KMS-11 (cell line): Measurements from ENCODE around the gene ANXA9.

ENCODE experiments used
- H2AFZ ChIP-seq: fragments of 200-600 bp; sonication (generic); 2 replicates; pipeline ENCODE4 v1.6.1; 2016; ENCODE audit warnings: antibody characterized with exemption, mixed run types, low read depth
- H3K27ac ChIP-seq: fragments of 200-600 bp; sonication (generic); 2 replicates; pipeline ENCODE4 v1.6.1; 2016; ENCODE audit warnings: mild to moderate bottlenecking, mixed run types
- H3K27me3 ChIP-seq: fragments of 200-600 bp; sonication (generic); 2 replicates; pipeline ENCODE4 v1.6.1; 2017; ENCODE audit warnings: mild to moderate bottlenecking, low read depth, mixed run types, moderate library complexity; ENCODE audit not compliant: insufficient read depth
- H3K36me3 ChIP-seq: fragments of 200-600 bp; sonication (generic); 2 replicates; pipeline ENCODE4 v1.6.1; 2017; ENCODE audit warnings: mild to moderate bottlenecking, mixed run types; ENCODE audit not compliant: insufficient read depth
- H3K4me1 ChIP-seq: fragments of 200-600 bp; sonication (generic); 2 replicates; pipeline ENCODE4 v1.6.1; 2016; ENCODE audit warnings: mild to moderate bottlenecking, low read depth, mixed run types; ENCODE audit not compliant: poor library complexity, severe bottlenecking
- H3K4me2 ChIP-seq: fragments of 200-600 bp; sonication (generic); 2 replicates; pipeline ENCODE4 v1.7.0; 2016; ENCODE audit warnings: mild to moderate bottlenecking, mixed run types
- H3K4me3 ChIP-seq: fragments of 200-600 bp; sonication (generic); IDR thresholded peaks from 2 replicates; pipeline ENCODE4 v1.6.1; 2017; ENCODE audit warnings: low read depth, low read length, mixed read lengths; ENCODE audit not compliant: insufficient read depth
- H3K79me2 ChIP-seq: fragments of 200-600 bp; sonication (generic); 2 replicates; pipeline ENCODE4 v1.6.1; 2016; ENCODE audit warnings: low read depth, mixed run types; ENCODE audit not compliant: insufficient read depth
- H3K9ac ChIP-seq: fragments of 200-600 bp; sonication (generic); 2 replicates; pipeline ENCODE4 v1.6.1; 2016; ENCODE audit warnings: mild to moderate bottlenecking, mixed run types
- H4K20me1 ChIP-seq: fragments of 200-600 bp; sonication (generic); 2 replicates; pipeline ENCODE4 v1.6.1; 2016; ENCODE audit warnings: mild to moderate bottlenecking, mixed run types; ENCODE audit not compliant: insufficient read depth
- TF ChIP-seq, protein P1 (sequence below): fragments of 200-600 bp; sonication (generic); conservative IDR thresholded peaks from 2 replicates; pipeline ENCODE4 v1.6.1; 2017; ENCODE audit warnings: low read depth, mild to moderate bottlenecking, antibody characterized with exemption, low read length, moderate library complexity, mixed read lengths

ANXA9 gene

DNA sequence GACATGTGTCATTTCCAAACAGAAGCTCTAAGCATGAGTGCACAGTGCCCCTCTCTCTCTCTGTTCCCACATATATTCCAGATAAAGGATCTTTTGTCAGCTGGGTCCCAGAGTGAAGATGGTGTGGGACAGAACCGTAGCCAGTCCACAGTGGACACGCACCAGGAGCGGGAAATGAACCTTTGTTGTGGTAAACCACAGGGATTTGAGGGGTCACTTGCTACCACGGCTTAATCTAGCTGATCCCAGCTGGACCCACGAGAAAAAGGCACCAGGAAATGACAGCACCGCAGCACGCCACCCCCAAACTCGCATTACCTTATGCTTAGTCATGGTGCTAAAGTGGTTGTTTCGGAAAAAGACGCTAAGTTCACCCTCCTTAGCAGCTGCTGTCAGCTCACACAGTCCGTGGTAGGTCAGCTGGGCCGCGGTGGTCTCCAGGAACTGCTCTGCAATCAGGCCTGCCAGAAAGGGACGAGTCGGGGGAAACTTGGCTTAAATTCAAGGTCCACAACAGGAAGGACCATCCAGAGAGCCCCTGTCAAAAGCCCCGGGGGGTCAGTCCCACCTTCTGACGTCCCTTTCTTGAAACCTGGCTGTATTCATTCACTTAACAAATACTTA, 17.1 kb downstream of the ANXA9 start:
- TF ChIP-seq, protein P1, sequence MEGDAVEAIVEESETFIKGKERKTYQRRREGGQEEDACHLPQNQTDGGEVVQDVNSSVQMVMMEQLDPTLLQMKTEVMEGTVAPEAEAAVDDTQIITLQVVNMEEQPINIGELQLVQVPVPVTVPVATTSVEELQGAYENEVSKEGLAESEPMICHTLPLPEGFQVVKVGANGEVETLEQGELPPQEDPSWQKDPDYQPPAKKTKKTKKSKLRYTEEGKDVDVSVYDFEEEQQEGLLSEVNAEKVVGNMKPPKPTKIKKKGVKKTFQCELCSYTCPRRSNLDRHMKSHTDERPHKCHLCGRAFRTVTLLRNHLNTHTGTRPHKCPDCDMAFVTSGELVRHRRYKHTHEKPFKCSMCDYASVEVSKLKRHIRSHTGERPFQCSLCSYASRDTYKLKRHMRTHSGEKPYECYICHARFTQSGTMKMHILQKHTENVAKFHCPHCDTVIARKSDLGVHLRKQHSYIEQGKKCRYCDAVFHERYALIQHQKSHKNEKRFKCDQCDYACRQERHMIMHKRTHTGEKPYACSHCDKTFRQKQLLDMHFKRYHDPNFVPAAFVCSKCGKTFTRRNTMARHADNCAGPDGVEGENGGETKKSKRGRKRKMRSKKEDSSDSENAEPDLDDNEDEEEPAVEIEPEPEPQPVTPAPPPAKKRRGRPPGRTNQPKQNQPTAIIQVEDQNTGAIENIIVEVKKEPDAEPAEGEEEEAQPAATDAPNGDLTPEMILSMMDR = no peak
- Histone ChIP-seq H3K27me3 (no peaks in the 10 kb centered on the region; the same call in 1 of the 2 replicates), H3K36me3 (no peaks in the 10 kb centered on the region), H4K20me1 (no peaks in the 10 kb centered on the region), H2AFZ (no peak overlapping the region), H3K4me1 (peaks cover 34% of the 10 kb centered on the region), H3K27ac (no peak overlapping the region), H3K4me3 (no peak overlapping the region), H3K79me2 (no peaks in the 10 kb centered on the region), H3K9ac (no peak overlapping the region), H3K4me2 (no peak overlapping the region)

GRCh38 chr1:150999926-151000325, 17.8 kb downstream of the ANXA9 start:
- H3K27ac ChIP-seq = no peak overlapping the region
- H2AFZ ChIP-seq = no peak overlapping the region
- H3K4me1 ChIP-seq = peaks cover 36% of the 10 kb centered on the region
- TF ChIP-seq, protein P1 = no peak
- no peak overlapping the region for H3K9ac ChIP-seq
- no peaks in the 10 kb centered on the region for H3K79me2 ChIP-seq
- no peak overlapping the region for H3K4me3 ChIP-seq
- H3K27me3 ChIP-seq = no peaks in the 10 kb centered on the region; the same call in 1 of the 2 replicates
- no peak overlapping the region for H3K4me2 ChIP-seq
- no peaks in the 10 kb centered on the region for H3K36me3 ChIP-seq
- H4K20me1 ChIP-seq = no peaks in the 10 kb centered on the region

- Histone ChIP-seq H2AFZ (no peak overlapping the region), H3K9ac (no peak overlapping the region), H3K4me3 (no peak overlapping the region), H3K4me2 (no peak overlapping the region), H3K79me2 (no peaks in the 10 kb centered on the region), H3K36me3 (no peaks in the 10 kb centered on the region), H3K27me3 (no peaks in the 10 kb centered on the region; the same call in 1 of the 2 replicates), H4K20me1 (no peaks in the 10 kb centered on the region), H3K4me1 (peaks cover 38% of the 10 kb centered on the region), H3K27ac (no peak overlapping the region)
- TF ChIP-seq, protein P1 = no peak
These were observed 18.3 kb downstream of the ANXA9 start for GRCh38 chr1:151000408-151000807.

GRCh38 chr1:151001602-151002001, 19.5 kb downstream of the ANXA9 start:
- Histone ChIP-seq H3K4me3 (no peak overlapping the region), H3K79me2 (no peaks in the 10 kb centered on the region), H3K27me3 (no peaks in the 10 kb centered on the region; the same call in 1 of the 2 replicates), H3K9ac (no peak overlapping the region), H3K4me2 (no peak overlapping the region), H3K4me1 (peaks cover 37% of the 10 kb centered on the region), H3K27ac (no peak overlapping the region), H3K36me3 (no peaks in the 10 kb centered on the region), H2AFZ (no peak overlapping the region), H4K20me1 (no peaks in the 10 kb centered on the region)
- TF ChIP-seq, protein P1 = no peak
